ENCODE results near the gene CNTNAP4. TPM values are rescaled to one million over a fixed set of nuclear protein-coding genes. Genes with fewer than 3 reads are reported as not detected.

The CNTNAP4 gene
- polyA plus RNA-seq, 10 donors, result 9.4 to 22.5 (median 13.8) TPM

DNA sequence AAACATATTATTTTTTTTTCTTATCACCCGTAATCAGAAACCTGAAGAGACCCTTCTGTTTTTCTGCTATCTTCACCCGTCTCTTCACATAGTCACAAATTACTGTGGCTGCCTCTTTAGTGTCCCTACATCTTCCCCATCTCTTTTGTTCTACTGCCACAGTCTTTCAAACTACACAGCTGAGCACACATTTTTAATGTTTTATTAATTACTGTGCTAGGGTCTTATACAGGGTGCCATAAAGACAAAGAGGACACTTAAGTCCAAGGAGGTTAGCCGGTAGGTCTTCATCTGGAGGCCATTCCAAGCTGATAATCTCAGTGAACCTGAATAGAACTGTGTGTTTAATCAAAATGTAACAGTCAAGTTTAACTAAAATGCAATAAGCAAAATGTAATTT, 20.7 kb downstream of the CNTNAP4 start:
- no peak for DNase-seq

DNA sequence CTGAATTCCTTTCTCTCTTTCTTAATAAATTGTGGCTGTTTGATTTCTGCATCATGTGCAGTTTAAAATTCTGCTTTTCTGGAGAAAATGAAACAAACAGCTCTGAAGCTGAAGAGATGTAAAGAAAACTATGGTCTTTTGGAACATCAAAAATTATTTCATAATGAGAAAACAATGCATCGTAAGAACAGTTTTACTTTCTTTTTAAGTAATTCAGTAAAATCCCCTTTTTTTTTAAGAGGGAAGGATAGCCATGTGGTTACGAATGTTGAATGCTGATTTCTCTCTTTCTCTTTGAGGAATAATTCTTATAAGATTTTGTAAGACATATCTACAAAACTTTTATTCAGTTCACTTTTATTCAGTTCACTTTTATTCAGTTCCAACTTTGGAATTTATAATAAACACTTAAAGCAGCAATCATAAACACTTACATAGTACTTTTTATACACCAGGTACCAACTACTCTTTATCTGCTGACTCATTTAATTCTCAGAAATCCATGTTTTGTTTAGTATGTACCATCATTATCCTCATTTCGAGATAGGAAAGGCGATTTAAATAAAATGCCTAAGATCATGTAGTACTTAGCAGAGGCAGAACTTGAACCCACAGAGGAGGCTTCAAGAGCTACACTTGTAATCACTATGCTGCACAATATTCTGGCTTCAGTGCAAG, 26.6 kb downstream of the CNTNAP4 start:
- DNase-seq, result no peak

DNA sequence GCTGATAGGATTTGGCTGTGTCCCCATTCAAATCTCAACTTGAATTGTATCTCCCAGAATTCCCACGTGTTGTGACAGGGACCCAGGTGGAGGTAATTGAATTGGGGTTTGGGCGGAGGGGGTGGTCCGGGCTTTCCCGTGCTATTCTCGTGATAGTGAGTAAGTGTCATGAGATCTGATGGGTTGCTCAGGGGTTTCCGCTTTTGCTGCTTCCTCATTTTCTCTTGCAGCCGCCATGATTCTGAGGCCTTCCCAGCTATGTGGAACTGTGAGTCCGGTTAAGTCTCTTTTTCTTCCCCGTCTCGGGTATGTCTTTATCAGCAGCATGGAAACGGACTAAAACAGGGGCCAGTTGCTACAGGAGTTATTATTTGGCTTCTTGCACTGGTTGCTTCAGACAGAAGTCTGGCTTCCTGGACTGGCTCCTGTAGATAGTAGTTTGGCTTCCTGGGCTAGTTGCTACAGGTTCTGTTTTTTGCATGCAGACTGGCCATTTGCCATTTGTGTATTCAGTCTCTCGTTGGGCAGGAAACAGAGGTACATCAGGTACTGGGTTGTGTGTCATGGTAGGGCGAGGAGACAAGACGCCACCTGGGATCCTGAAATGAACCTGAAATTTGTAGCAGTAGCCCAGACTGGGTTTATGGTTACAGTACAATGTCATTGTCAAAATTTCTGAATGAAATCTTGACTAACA, 32.6 kb downstream of the CNTNAP4 start:
- no peak for DNase-seq

DNA sequence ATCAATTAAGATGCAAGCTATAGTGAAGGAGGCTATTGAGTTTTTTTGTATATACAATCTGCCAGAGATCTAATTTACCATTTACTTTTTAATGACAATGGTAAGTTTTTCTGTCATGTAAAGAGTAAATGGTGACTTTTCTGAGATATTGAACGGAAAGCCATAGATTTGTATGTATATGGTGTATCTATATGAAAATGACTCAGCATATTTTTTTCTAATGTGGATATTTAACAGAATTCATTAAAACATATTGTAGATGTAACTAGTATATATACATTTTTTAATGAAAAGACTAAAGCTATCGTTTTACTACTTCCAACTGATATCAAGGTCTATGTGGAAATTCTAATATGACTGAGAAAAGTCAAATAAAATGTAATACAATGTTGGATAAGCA, 34.1 kb downstream of the CNTNAP4 start:
- no peak for DNase-seq

GRCh38 chr16:76318565-76318964, 41.4 kb downstream of the CNTNAP4 start:
- DNase-seq, result no peak

- no peak for DNase-seq
Measured at GRCh38 chr16:76329106-76329505, 51.9 kb downstream of the CNTNAP4 start.

DNA sequence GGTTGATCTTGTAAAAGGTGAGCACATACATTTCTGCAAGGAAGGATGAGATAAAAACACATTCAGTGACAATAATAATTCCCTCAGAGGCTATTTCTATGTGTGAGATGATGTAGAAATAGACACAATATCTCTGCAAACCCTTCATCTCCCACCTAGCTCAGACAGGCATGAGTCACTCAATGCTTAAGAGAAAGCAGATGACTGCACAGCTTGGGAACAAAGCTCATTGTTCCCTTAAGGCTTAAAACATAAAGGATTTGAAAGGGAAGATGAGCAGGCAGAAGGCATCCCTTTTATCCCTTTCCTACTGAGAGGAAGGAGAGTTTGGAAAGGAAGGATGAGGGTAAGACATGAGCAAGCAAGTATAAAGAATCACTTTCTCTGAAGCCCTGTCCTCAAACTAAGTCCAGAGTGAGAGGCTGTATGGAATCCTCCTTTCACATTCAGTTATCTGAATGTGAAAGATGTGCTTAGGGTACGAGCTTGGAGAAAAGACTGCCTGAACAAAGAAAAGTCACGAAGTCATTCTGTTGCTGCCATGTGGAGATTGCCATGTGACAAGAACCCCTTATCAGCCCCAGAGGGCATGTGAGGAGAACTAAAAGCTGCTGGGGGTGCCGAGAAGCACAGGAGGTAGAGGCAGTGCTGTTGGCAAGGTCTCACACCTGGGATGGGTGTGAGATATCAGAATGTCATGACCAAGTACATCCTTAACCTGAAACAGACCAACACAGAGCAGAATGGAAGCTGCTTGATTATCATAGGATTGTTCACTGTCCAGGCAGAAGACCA, 58.2 kb downstream of the CNTNAP4 start:
- DNase-seq, result no peak

GRCh38 chr16:76336112-76336511, 58.9 kb downstream of the CNTNAP4 start:
- DNase-seq, result no peak

- no peak for DNase-seq
Measured at GRCh38 chr16:76338472-76338871, 61.3 kb downstream of the CNTNAP4 start.

- DNase-seq, result peak in 1 of 3 donors; percentile 42
Measured at GRCh38 chr16:76343769-76344168, 66.6 kb downstream of the CNTNAP4 start.

DNA sequence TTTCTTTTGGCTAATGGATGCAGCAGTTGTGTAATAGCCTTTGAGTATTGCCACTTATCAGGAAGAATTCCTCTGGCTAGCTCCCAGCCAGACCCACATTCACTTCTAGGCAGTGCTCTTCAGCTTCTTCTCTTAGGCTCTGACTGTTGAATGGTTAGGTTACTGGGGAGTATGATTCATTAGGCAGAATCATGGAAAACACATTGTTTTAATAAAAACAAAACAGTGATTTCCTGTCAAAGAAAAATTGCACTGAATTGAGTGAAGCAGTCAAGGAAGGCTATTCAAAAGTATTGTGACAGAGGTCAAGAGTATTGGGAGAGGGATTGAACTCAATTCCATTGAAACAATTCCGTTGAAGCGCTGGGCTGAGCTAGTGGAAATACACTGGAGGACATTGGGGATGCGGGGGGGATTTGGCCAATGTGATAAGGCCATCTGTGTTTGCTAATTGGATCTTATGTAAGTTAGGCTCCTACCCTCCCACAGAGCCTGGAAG, 68.0 kb downstream of the CNTNAP4 start:
- peak; percentile 45 to 92 (median 72) for DNase-seq

- DNase-seq, result no peak
Measured at GRCh38 chr16:76346210-76346609, 69.0 kb downstream of the CNTNAP4 start.

DNA sequence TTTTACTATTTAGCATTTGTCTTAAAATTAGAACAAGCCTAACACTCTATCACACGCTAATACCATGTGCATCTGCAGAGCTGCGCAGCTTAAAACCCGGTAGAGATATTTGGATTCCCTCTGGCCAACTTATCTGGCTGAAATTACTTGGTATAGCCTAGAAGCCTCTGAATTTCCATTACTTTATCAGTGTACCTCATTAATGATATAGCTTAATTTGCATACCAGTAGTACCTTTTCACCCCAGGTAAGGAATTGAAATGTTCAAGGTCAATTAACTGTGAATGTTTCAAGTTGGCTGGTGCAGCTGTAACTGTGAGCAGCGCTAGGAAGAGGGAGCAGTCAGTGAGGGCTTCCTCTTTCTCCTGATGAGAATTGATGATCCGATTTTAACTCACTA, 74.2 kb downstream of the CNTNAP4 start:
- DNase-seq, result no peak

GRCh38 chr16:76360404-76360803, 83.2 kb downstream of the CNTNAP4 start:
- no peak for DNase-seq

- DNase-seq, result peak in 1 of 3 donors; percentile 6
Measured at GRCh38 chr16:76370344-76370743, 93.1 kb downstream of the CNTNAP4 start.

DNA sequence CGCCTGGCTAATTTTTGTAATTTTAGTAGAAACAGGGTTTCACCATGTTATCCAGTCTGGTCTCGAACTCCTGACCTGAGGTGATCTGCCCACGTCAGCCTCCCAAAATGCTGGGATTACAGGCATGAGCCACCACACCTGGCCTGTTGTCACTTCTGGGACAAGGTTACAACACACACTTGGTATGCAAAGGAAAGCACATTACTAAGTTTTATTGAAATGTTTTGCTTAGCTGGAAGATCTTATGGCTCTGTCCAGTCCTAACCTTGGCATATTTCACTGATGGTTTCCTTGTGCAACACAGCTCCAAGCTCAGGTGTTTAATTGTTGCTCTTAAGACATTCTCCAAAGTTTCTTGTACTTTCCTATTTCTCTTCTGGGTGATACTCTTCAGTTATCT, 94.2 kb downstream of the CNTNAP4 start:
- DNase-seq, result no peak

DNA sequence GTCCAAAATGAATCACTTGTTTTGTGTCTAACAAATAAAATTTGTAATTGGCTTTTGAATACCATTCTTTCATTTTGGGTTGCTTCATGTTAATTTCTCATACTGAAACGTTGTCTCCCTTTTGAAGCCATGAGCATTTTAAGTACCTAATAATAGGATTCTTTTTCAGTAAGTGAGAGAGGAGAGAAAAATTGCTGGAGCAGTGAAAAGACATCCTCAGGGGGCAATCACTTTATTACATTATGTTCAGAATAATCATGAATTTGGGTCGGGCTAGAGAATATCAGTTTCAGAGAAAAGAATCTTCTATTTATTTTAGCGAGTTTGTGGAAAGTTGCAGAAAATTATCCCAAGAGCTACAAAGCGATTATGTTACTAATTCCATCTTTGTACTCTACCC, 96.8 kb downstream of the CNTNAP4 start:
- no peak for DNase-seq

- no peak for DNase-seq
Measured at GRCh38 chr16:76376988-76377387, 99.8 kb downstream of the CNTNAP4 start.

DNA sequence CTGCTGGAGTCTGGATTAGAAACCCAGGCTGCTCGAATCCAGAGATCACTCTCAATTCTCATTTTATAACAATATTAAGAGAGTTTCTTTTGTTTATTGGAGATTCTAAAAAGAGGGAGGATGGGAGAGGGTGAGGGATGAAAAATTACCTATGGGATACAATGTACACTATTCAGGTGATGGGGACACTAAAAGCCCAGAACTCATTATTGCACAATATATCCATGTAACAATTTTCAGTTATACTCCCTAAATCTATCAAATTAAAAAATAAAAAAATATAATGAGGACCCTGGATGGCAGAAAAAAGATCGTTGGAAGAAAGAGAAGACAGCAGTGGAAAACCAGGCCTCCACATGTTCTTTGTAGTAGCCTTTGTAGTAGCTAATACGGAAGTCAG, 100.8 kb downstream of the CNTNAP4 start:
- DNase-seq, result no peak

DNA sequence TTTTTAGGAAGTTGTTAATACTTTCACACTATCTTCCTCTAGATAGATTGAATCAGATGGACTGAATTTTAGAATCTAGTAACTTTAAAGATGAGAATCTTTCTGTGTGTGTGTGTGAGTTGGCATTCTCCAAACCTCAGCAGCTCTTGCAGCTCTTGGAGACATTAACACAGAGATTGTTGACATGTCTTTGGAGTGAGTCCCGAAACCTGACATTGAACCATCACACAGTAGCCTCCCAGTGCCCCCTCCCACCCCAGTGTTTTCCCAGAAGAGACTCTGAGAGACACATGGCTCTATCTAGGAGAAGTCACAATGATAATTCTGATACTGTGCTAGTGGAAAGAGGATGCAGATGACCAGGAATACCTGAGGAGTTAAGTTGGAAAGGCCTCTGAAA, 103.9 kb downstream of the CNTNAP4 start:
- DNase-seq, result no peak

GRCh38 chr16:76385601-76386230, 108.5 kb downstream of the CNTNAP4 start:
- DNase-seq, result no peak

DNA sequence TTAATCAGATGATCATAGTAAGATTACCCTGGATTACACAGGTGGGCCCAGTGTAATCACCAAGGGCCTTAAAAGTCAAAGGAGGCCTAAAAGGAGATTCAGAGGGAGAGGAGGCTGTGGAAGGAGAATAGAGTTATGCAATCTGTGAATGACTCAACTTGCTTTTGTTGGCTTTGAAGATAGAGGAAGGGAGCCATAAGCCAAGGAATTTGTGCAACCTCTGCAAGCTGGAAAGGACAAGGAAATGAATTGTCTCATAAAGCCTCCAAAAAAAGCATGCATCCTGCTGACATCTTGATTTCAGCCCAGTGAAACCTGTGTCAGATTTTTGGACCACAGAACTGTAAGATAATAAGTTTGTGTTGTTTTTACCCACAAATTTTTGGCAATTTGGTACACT, 109.6 kb downstream of the CNTNAP4 start:
- peak in 2 of 3 donors; percentile 2 to 4 for DNase-seq
